Measurements from ENCODE around the gene DYNLT5. TPM values are rescaled to one million over a fixed set of nuclear protein-coding genes. Genes with fewer than 3 reads are reported as not detected.
A peak's percentile ranks its signal among the peaks of the same experiment; 100 is the strongest.

DYNLT5 gene
- total RNA-seq, 1 experiment from 2014 or later, result 0.83 TPM

GRCh38 chr1:66737836-66738235, 14.4 kb upstream of the DYNLT5 start:
- H2BK20ac ChIP-seq (ENCODE audit: low read depth, low read length, poor library complexity, severe bottlenecking), result peak overlapping the region; percentile 75
- Mint-ChIP-seq H3K9me3 (no peaks in the 10 kb centered on the region), H3K4me1 (no peaks in the 10 kb centered on the region), H3K27ac (no peak overlapping the region), H3K4me3 (no peak overlapping the region), H3K27me3 (ENCODE audit: low read depth) (no peaks in the 10 kb centered on the region), H3K36me3 (ENCODE audit: insufficient read depth in 1 of 3, low read depth in 3 of 3) (no peaks in the 10 kb centered on the region)
- H3K23ac ChIP-seq (ENCODE audit: insufficient read length, low read depth, low read length), result no peak overlapping the region
- no peak overlapping the region for H2BK12ac ChIP-seq (ENCODE audit: insufficient read length, low read depth, low read length)
- no peak overlapping the region for H3K18ac ChIP-seq (ENCODE audit: insufficient read length, low read depth, low read length)
- TF ChIP-seq CTCF (conservative IDR thresholded peaks at IDR 0.05), result no peak
- H3K9ac ChIP-seq (ENCODE audit: extremely low read depth, insufficient read length, low read length), result no peak overlapping the region
- no peak overlapping the region for H2BK5ac ChIP-seq (ENCODE audit: insufficient read length, low read length)
- H3K4ac ChIP-seq (ENCODE audit: low read depth, low read length), result no peak overlapping the region
- no peak overlapping the region for H2AFZ ChIP-seq (ENCODE audit: low read length)
- H3K79me2 ChIP-seq (ENCODE audit: insufficient read depth, low read length), result no peaks in the 10 kb centered on the region
- no peaks in the 10 kb centered on the region for H3K23me2 ChIP-seq (ENCODE audit: insufficient read length, low read depth, low read length, poor library complexity, severe bottlenecking)
- H3K14ac ChIP-seq (ENCODE audit: insufficient read depth, low read length), result no peak overlapping the region
- no peaks in the 10 kb centered on the region for H3K27me3 ChIP-seq (ENCODE audit: insufficient read depth, low read length)
- WGBS (ENCODE audit: extremely low coverage, insufficient read length, low lambda C conversion rate), result no CpG with 5 or more reads among the region's 2 CpGs
- no peak overlapping the region for H3T11ph ChIP-seq (ENCODE audit: low read length)
- H2BK15ac ChIP-seq (ENCODE audit: low read depth, low read length), result no peak overlapping the region
- no peaks in the 10 kb centered on the region for H3K79me1 ChIP-seq (ENCODE audit: insufficient read depth, low read depth, low read length, poor library complexity, severe bottlenecking)
- no peak overlapping the region for H3K27ac ChIP-seq (ENCODE audit: insufficient read length, low read depth, low read length)
- no peak for DNase-seq
- no peak overlapping the region for H2AK5ac ChIP-seq (ENCODE audit: insufficient read length, low read length)
- no peak overlapping the region for H3K4me2 ChIP-seq (ENCODE audit: insufficient read depth, insufficient read length, low read length)
- no peak overlapping the region for H2BK120ac ChIP-seq (ENCODE audit: low read depth, low read length, poor library complexity, severe bottlenecking)
- no peak overlapping the region for H4K5ac ChIP-seq (ENCODE audit: insufficient read length, low read depth, low read length)
- H3K4me1 ChIP-seq (ENCODE audit: insufficient read depth, low read length), result no peaks in the 10 kb centered on the region
- no peaks in the 10 kb centered on the region for H4K20me1 ChIP-seq (ENCODE audit: control insufficient read depth, insufficient read depth, insufficient read length)
- H3K9me3 ChIP-seq (ENCODE audit: control insufficient read depth, low read depth, low read length), result no peaks in the 10 kb centered on the region
- no peak overlapping the region for H4K91ac ChIP-seq (ENCODE audit: insufficient read length, low read depth, low read length)
- H3K56ac ChIP-seq (ENCODE audit: insufficient read length, low read depth, low read length), result no peak overlapping the region
- H4K8ac ChIP-seq (replicated peaks; ENCODE audit: insufficient read length, low read depth, low read length), result no peak overlapping the region
